Esophagus squamous epithelium (tissue), 4 donors: ENCODE results near the gene LRRC47.

ENCODE experiments used
- POLR2A ChIP-seq, 4 donors: fragments of 450-650 bp; IDR thresholded peaks; one replicate each; pipeline ENCODE4 v1.6.1; 2017; ENCODE audit warnings: antibody characterized with exemption in 4 of 4, mild to moderate bottlenecking in 4 of 4, moderate library complexity in 3 of 4
- TF ChIP-seq, protein P1 (sequence below), 6 experiments: fragments of 450-650 bp in 4 of 6; fragments of 200-600 bp in 2 of 6; sonication (generic) in 2 of 6; IDR thresholded peaks; one replicate each; pipeline ENCODE4 v1.5.1; 2016 to 2019; ENCODE audit warnings: antibody characterized with exemption in 6 of 6, mild to moderate bottlenecking in 4 of 6, moderate library complexity in 4 of 6

DNA sequence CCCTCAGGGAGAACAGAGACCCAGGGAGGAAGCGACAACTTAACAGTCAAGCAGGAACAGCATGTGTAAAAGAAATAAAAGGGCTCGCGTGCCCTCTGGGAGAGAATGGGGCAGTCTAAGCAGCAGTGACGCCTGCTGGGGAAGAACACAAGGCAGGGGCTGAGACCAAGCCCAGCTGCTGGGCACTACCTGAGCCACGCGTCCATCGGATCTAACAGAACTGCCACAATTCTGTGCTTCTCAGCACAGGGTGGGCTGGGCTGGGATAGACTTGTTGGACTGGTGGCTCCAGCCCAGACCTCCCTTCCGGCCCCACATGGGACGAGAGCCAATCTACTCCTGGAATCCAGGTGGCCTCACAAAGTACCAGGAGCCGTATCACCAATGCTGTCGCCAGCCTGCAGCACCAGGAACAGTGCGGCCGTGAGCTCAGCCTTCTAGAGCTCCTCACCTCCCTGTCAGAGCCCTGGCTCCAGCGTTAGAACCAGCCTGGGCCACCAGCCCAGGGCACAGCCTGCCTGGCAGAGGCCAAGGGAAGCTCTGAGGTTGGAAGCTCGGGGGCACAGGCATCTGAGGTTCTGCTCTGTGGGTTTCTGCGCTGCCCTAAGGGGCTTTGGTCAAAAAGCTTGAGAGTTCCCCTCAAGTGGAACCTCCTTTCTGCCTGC is 7.4 kb downstream of the LRRC47 start:
- TF ChIP-seq, protein P1, sequence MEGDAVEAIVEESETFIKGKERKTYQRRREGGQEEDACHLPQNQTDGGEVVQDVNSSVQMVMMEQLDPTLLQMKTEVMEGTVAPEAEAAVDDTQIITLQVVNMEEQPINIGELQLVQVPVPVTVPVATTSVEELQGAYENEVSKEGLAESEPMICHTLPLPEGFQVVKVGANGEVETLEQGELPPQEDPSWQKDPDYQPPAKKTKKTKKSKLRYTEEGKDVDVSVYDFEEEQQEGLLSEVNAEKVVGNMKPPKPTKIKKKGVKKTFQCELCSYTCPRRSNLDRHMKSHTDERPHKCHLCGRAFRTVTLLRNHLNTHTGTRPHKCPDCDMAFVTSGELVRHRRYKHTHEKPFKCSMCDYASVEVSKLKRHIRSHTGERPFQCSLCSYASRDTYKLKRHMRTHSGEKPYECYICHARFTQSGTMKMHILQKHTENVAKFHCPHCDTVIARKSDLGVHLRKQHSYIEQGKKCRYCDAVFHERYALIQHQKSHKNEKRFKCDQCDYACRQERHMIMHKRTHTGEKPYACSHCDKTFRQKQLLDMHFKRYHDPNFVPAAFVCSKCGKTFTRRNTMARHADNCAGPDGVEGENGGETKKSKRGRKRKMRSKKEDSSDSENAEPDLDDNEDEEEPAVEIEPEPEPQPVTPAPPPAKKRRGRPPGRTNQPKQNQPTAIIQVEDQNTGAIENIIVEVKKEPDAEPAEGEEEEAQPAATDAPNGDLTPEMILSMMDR (IDR thresholded peaks at IDR 0.05): no peak
- TF ChIP-seq POLR2A (IDR thresholded peaks at IDR 0.05): no peak
